Measurements from ENCODE around the gene ZFYVE28.

DNA sequence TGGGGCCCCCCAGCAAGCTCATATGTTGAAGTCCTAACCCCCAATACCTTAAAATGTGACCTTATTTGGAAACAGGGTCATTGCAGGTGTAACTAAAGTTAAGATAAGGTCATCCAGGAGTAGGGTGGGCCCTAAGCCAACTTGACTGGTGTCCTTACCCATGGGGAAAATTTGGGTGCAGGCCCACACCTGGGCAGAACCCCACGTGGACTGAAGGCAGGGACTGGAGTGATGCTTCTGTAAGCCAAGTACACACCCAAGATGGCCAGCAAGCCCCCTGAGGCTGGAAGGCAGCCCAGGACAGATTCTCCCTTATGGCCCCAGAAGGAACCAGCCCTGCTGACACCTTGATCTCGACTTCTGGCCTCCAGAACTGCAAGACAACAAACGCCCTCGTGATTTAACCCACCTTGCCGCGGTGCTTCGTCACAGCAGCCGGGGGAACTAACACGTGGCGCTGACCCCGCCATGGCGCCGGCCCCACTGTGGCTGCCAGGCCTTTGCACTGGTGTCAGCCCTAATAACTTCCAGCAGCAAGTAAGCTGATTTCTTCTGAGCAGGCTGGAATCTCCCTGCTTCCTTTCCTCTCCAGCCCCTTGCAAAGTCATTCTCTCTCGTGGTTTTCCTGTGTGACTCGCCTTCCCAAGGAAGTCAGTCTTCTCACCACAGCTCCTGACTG lies 133.4 kb downstream of the ZFYVE28 start:
- TF ChIP-seq, protein P1, sequence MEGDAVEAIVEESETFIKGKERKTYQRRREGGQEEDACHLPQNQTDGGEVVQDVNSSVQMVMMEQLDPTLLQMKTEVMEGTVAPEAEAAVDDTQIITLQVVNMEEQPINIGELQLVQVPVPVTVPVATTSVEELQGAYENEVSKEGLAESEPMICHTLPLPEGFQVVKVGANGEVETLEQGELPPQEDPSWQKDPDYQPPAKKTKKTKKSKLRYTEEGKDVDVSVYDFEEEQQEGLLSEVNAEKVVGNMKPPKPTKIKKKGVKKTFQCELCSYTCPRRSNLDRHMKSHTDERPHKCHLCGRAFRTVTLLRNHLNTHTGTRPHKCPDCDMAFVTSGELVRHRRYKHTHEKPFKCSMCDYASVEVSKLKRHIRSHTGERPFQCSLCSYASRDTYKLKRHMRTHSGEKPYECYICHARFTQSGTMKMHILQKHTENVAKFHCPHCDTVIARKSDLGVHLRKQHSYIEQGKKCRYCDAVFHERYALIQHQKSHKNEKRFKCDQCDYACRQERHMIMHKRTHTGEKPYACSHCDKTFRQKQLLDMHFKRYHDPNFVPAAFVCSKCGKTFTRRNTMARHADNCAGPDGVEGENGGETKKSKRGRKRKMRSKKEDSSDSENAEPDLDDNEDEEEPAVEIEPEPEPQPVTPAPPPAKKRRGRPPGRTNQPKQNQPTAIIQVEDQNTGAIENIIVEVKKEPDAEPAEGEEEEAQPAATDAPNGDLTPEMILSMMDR (IDR thresholded peaks at IDR 0.05; ENCODE audit: insufficient read depth, low read length, poor library complexity, severe bottlenecking) = no peak
- TF ChIP-seq EZH2phosphoT487 (conservative IDR thresholded peaks at IDR 0.05; ENCODE audit: low read length) = no peak

Data from SU-DHL-6 (cell line).